Gastrocnemius medialis (tissue), 4 donors: ENCODE data around the gene GPRIN2.

ENCODE experiments used
- CTCF ChIP-seq, 5 experiments: fragments of 450-650 bp in 3 of 5; fragments of 200-600 bp in 2 of 5; sonication (generic) in 2 of 5; IDR thresholded peaks in 4 of 5; conservative IDR thresholded peaks in 1 of 5; 1 replicate in 4 of 5; 2 replicates in 1 of 5; pipeline ENCODE4 v1.5.1; 2016 to 2019; ENCODE audit warnings: antibody characterized with exemption in 5 of 5, mild to moderate bottlenecking in 3 of 5, moderate library complexity in 3 of 5
- POLR2A ChIP-seq, 2 donors: fragments of 450-650 bp; IDR thresholded peaks; one replicate each; pipeline ENCODE4 v1.6.1; 2017; ENCODE audit warnings: antibody characterized with exemption in 2 of 2, mild to moderate bottlenecking in 2 of 2, moderate library complexity in 2 of 2

DNA sequence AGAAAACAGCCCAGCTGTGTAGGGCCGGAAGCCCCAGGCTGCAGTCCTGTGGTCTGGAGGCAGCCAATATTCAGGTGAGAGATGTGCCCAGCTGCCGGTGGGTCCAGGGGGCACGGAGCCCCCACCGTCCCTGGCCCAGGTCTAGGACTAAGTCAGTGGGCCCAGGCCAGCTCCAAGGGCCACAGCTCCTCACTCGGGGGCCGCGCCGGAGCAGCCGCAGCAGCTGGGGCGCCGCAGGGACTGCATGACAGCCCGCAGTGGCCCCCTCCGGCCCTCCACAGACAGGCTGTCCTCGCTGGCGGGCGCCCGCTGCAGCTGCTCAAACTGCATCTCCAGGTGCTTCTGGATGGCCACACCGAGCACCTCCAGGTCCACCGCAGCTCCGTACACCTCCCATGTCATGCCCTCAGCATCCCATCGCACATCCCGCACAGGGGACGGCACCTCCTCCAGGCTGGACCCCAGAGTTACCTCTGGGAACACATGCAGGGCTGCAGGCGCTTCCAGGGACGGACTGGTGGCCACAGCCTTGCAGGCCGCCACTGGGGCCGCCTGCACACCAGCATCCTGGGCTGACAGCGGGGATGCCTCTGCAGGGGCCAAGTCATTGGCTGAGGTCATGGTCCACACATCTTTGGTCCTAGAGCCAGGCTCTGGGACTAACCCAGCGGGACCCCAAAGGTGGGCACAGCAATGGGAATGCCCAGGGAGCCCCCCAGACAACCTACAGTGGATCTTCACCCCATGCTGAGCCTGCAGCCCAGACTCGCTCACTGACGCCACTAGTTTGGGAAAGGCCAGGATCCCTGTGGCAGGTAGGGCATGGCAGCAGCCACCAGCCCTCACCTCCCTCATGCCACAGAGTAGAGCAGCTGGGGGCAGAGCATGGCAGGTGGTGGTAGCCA, 7.0 kb downstream of the GPRIN2 start:
- TF ChIP-seq CTCF (IDR thresholded peaks at IDR 0.05 in 4 of 5, conservative IDR thresholded peaks at IDR 0.05 in 1 of 5): no peak
- no peak for TF ChIP-seq POLR2A (IDR thresholded peaks at IDR 0.05)
